CD14-positive monocyte (primary cell): Measurements from ENCODE around the gene MTHFSD. TPM values are rescaled to one million over a fixed set of nuclear protein-coding genes. Genes with fewer than 3 reads are reported as not detected.

Experiments
- DNase-seq, 3 donors: peaks; one replicate each; pipeline ENCODE4 v3.0.0-alpha.2; 2011 to 2022
- H2AFZ ChIP-seq: 2 replicates; pipeline ENCODE4 v1.6.0; 2012; ENCODE audit warnings: mild to moderate bottlenecking, low read depth, low read length, inconsistent platforms; ENCODE audit not compliant: insufficient read depth, poor library complexity, severe bottlenecking
- H3K27ac ChIP-seq, 2 donors: 1 replicate in 1 of 2; 2 replicates in 1 of 2; pipeline ENCODE4 v1.5.1; 2012 to 2013; ENCODE audit warnings: low read length in 2 of 2, control low read depth in 1 of 2, inconsistent platforms in 1 of 2, low read depth in 1 of 2, mild to moderate bottlenecking in 1 of 2
- H3K27me3 ChIP-seq, 2 donors: one replicate each; pipeline versions ENCODE4 v1.6.0 to v1.6.1; 2011 to 2013; ENCODE audit warnings: low read length in 2 of 2; ENCODE audit not compliant: control insufficient read depth in 2 of 2, insufficient read depth in 2 of 2
- H3K36me3 ChIP-seq, 2 donors: replicated peaks in 1 of 2; 1 replicate in 1 of 2; 2 replicates in 1 of 2; pipeline versions ENCODE4 v1.5.1 to v1.6.1; 2012 to 2013; ENCODE audit warnings: low read length in 2 of 2, control low read depth in 1 of 2, inconsistent platforms in 1 of 2, mild to moderate bottlenecking in 1 of 2; ENCODE audit not compliant: insufficient read depth in 2 of 2, control insufficient read depth in 1 of 2
- H3K4me1 ChIP-seq, 2 donors: 1 replicate in 1 of 2; 2 replicates in 1 of 2; pipeline versions ENCODE4 v1.5.1 to v1.6.1; 2012 to 2013; ENCODE audit warnings: low read length in 2 of 2, control low read depth in 1 of 2, inconsistent platforms in 1 of 2, mild to moderate bottlenecking in 1 of 2, moderate library complexity in 1 of 2; ENCODE audit not compliant: insufficient read depth in 2 of 2, control insufficient read depth in 1 of 2
- H3K4me2 ChIP-seq: replicated peaks from 2 replicates; pipeline ENCODE3; 2012; ENCODE audit warnings: low read length, moderate library complexity, mild to moderate bottlenecking; ENCODE audit not compliant: poor library complexity, severe bottlenecking; ENCODE audit errors: extremely low read depth
- H3K4me3 ChIP-seq, 3 experiments: fragments of 200-600 bp in 1 of 3; sonication (generic) in 1 of 3; replicated peaks in 1 of 3; 1 replicate in 2 of 3; 2 replicates in 1 of 3; pipeline ENCODE4 v1.5.1; 2011 to 2013; ENCODE audit warnings: low read length in 3 of 3, mild to moderate bottlenecking in 3 of 3, control low read depth in 2 of 3, low read depth in 2 of 3, inconsistent platforms in 1 of 3, moderate library complexity in 1 of 3
- H3K79me2 ChIP-seq: 2 replicates; pipeline ENCODE4 v1.6.0; 2012; ENCODE audit warnings: mild to moderate bottlenecking, control low read depth, inconsistent platforms, low read length, moderate library complexity; ENCODE audit not compliant: insufficient read depth
- H3K9ac ChIP-seq: 2 replicates; pipeline ENCODE4 v1.6.0; 2017; ENCODE audit warnings: low read length, mild to moderate bottlenecking; ENCODE audit not compliant: insufficient read depth, poor library complexity, severe bottlenecking
- H3K9me3 ChIP-seq, 2 donors: replicated peaks in 1 of 2; 1 replicate in 1 of 2; 2 replicates in 1 of 2; pipeline versions ENCODE4 v1.5.1 to v1.6.1; 2012 to 2013; ENCODE audit warnings: low read length in 2 of 2, control low read depth in 1 of 2; ENCODE audit not compliant: control insufficient read depth in 1 of 2, insufficient read depth in 1 of 2
- H4K20me1 ChIP-seq: 2 replicates; pipeline ENCODE4 v1.6.0; 2012; ENCODE audit warnings: mild to moderate bottlenecking, low read length, control low read depth, moderate library complexity; ENCODE audit not compliant: insufficient read depth
- H3K27ac Mint-ChIP-seq, 7 donors: one replicate each; pipeline ENCODE4 v1.8.0; 2020; ENCODE audit warnings: mild to moderate bottlenecking in 7 of 7, mixed read lengths in 7 of 7, moderate library complexity in 6 of 7, inconsistent platforms in 2 of 7
- H3K27me3 Mint-ChIP-seq, 3 donors: one replicate each; pipeline ENCODE4 v1.8.0; 2021 to 2022; ENCODE audit warnings: low read depth in 3 of 3, mild to moderate bottlenecking in 3 of 3, mixed read lengths in 3 of 3, moderate library complexity in 3 of 3, inconsistent platforms in 1 of 3
- H3K36me3 Mint-ChIP-seq, 2 donors: one replicate each; pipeline ENCODE4 v1.8.0; 2020; ENCODE audit warnings: mixed read lengths in 2 of 2, inconsistent platforms in 1 of 2, mild to moderate bottlenecking in 1 of 2
- H3K4me1 Mint-ChIP-seq: one replicate; pipeline ENCODE4 v1.8.0; 2020; ENCODE audit warnings: mild to moderate bottlenecking, mixed read lengths
- H3K4me3 Mint-ChIP-seq, 2 donors: one replicate each; pipeline ENCODE4 v1.8.0; 2020; ENCODE audit warnings: mild to moderate bottlenecking in 2 of 2, mixed read lengths in 2 of 2, moderate library complexity in 1 of 2
- H3K9me3 Mint-ChIP-seq, 7 donors: one replicate each; pipeline ENCODE4 v1.8.0; 2020 to 2022; ENCODE audit warnings: mixed read lengths in 7 of 7, mild to moderate bottlenecking in 6 of 7, moderate library complexity in 6 of 7, inconsistent platforms in 2 of 7
- WGBS: methylation state at CpG from one replicate; pipeline ENCODE4 v1.1.5; 2013; ENCODE audit warnings: missing lambda C conversion rate; ENCODE audit not compliant: insufficient coverage; 5-methylcytosine and 5-hydroxymethylcytosine counted together
- intact Hi-C, 2 donors: fragments of 100-400 bp; cut with micrococcal nuclease; formaldehyde crosslinking; loops; one replicate each; pipeline versions ENCODE4 v1.15.0 to v1.15.1; 2023
- polyA plus RNA-seq, 3 donors: library from polyadenylated mRNA; depleted of rRNA in 1 of 3; unstranded in 2 of 3; stranded (reverse) in 1 of 3; fragments of 300-500 nt in 2 of 3; fragments of >200 nt in 1 of 3; fragmentation: Illumina TruSeq in 2 of 3; gene quantifications; 1 replicate in 2 of 3; 2 replicates in 1 of 3; pipeline ENCODE4 v1.2.3, GENCODE V29; 2012 to 2021
- TF ChIP-seq, protein P1 (sequence below): fragments of 200-600 bp; IDR thresholded peaks from one replicate; pipeline ENCODE4 v1.8.0; 2022; ENCODE audit warnings: antibody characterized with exemption, mild to moderate bottlenecking

The MTHFSD gene
- polyA plus RNA-seq, 3 donors, result 7.2 to 14.1 (median 11.7) TPM

GRCh38 chr16:86580063-86580790 lies 25.2 kb upstream of the MTHFSD start:
- H4K20me1 ChIP-seq, result no peaks in the 10 kb centered on the region
- no peak overlapping the region for H3K4me2 ChIP-seq
- peak overlapping the region in 1 of 2 donors; percentile 80 for H3K4me3 Mint-ChIP-seq
- H3K4me1 Mint-ChIP-seq, result peaks cover 13% of the 10 kb centered on the region
- DNase-seq, result no peak
- intact Hi-C loops, result no loop called here
- H3K4me3 ChIP-seq, result no peak overlapping the region
- peaks cover 0 to 11% (median 5%) of the 10 kb centered on the region in 7 donors for H3K9me3 Mint-ChIP-seq
- 70% methylated on average over 9 of the region's 19 CpGs for WGBS
- no peak overlapping the region for H3K27ac ChIP-seq
- H3K79me2 ChIP-seq, result no peaks in the 10 kb centered on the region
- H3K4me1 ChIP-seq, result peaks cover 12 to 17% of the 10 kb centered on the region in 2 donors
- peaks cover 0 to 6% of the 10 kb centered on the region in 2 donors for H3K36me3 Mint-ChIP-seq
- H3K9me3 ChIP-seq, result peaks cover 7 to 11% of the 10 kb centered on the region in 2 donors
- TF ChIP-seq, protein P1, sequence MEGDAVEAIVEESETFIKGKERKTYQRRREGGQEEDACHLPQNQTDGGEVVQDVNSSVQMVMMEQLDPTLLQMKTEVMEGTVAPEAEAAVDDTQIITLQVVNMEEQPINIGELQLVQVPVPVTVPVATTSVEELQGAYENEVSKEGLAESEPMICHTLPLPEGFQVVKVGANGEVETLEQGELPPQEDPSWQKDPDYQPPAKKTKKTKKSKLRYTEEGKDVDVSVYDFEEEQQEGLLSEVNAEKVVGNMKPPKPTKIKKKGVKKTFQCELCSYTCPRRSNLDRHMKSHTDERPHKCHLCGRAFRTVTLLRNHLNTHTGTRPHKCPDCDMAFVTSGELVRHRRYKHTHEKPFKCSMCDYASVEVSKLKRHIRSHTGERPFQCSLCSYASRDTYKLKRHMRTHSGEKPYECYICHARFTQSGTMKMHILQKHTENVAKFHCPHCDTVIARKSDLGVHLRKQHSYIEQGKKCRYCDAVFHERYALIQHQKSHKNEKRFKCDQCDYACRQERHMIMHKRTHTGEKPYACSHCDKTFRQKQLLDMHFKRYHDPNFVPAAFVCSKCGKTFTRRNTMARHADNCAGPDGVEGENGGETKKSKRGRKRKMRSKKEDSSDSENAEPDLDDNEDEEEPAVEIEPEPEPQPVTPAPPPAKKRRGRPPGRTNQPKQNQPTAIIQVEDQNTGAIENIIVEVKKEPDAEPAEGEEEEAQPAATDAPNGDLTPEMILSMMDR, result no peak
- H3K36me3 ChIP-seq, result no peaks in the 10 kb centered on the region
- peak overlapping the region in 1 of 7 donors; percentile 33 for H3K27ac Mint-ChIP-seq
- H3K9ac ChIP-seq, result no peak overlapping the region
- H2AFZ ChIP-seq, result no peak overlapping the region
- peaks cover 64 to 68% (median 64%) of the 10 kb centered on the region in 3 donors for H3K27me3 Mint-ChIP-seq
- peaks cover 36 to 61% of the 10 kb centered on the region in 2 donors for H3K27me3 ChIP-seq

DNA sequence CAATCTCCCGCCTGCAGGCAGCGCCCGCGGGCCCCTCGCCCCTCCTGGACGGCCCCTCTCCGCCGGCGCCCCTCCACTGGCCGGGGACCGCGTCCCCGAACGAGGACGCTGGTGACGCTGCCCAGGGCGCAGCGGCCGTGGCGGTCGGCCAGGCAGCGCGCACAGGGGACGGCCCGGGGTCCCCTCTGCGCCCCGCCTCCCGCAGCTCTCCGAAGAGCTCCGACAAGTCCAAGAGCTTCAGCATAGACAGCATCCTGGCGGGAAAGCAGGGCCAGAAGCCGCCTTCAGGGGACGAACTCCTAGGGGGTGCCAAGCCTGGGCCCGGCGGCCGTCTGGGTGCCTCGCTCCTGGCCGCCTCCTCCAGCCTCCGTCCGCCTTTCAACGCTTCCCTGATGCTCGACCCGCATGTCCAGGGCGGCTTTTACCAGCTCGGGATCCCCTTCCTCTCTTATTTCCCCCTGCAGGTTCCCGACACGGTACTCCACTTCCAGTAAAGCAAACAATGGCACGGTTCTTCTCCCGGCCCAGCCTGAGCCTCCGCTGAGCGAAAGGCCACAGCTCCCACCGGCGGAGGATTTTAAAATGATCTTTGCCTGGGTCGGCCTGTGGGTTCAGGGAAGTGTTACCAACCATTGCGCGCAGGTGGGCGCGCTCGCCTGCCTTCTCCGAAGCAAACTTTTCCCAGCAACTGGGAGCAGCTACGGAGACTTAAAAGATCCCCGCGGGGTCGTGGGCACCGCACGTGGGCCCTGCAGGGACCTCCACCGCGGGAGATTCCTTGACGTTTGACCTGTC lies 24.4 kb upstream of the MTHFSD start:
- Histone ChIP-seq H4K20me1 (no peaks in the 10 kb centered on the region), H3K27ac (no peak overlapping the region), H3K4me3 (no peak overlapping the region), H3K9me3 (peaks cover 7 to 11% of the 10 kb centered on the region in 2 donors), H3K4me1 (peaks cover 12 to 17% of the 10 kb centered on the region in 2 donors), H3K9ac (no peak overlapping the region), H3K27me3 (peaks cover 36 to 69% of the 10 kb centered on the region in 2 donors), H3K36me3 (no peaks in the 10 kb centered on the region), H3K4me2 (no peak overlapping the region), H2AFZ (no peak overlapping the region), H3K79me2 (no peaks in the 10 kb centered on the region)
- TF ChIP-seq, protein P1, result no peak
- Mint-ChIP-seq H3K36me3 (peaks cover 0 to 6% of the 10 kb centered on the region in 2 donors), H3K27ac (no peak overlapping the region), H3K4me1 (peaks cover 13% of the 10 kb centered on the region), H3K9me3 (peaks cover 0 to 11% (median 5%) of the 10 kb centered on the region in 7 donors), H3K4me3 (peak overlapping the region in 1 of 2 donors; percentile 80), H3K27me3 (peaks cover 71 to 76% (median 72%) of the 10 kb centered on the region in 3 donors)
- intact Hi-C loops, result no loop called here
- WGBS, result 14% methylated on average over 69 of the region's 69 CpGs
- no peak for DNase-seq
